ENCODE data around the gene DTX2. TPM values are rescaled to one million over a fixed set of nuclear protein-coding genes. Genes with fewer than 3 reads are reported as not detected.

The DTX2 gene
- total RNA-seq, 2 experiments from 2014 or later = 9.6 to 27.8 TPM

DNA sequence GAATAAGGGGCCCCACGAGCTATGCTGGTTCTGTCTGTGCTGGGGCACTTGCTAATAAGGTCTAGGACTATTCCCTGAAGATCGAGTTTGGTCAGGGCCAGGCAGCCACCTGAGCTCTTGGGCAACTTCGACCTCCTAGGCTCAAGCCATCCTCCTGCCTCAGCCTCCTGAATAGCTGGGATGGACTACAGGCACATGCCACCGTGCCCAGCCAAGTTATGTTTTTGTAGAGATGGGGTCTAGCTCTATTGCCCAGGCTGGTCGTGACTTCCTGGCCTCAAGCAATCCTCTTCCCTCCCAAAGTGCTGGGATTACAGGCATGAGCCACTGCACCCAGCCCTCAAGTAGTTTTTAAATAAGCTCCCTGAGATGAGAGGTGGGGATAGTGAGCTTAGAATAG lies 33.9 kb upstream of the DTX2 start:
- DNase-seq (ENCODE audit: low spot score) = no peak
- Histone ChIP-seq H3K79me2 (ENCODE audit: insufficient read depth, low read depth, low read length) (no peaks in the 10 kb centered on the region), H3K4me3 (ENCODE audit: low read depth, low read length, poor library complexity, severe bottlenecking) (no peak overlapping the region), H4K20me1 (ENCODE audit: insufficient read depth, low read length) (no peaks in the 10 kb centered on the region), H3K27ac (ENCODE audit: low read depth, low read length, poor library complexity, severe bottlenecking) (no peak overlapping the region), H3K36me3 (ENCODE audit: insufficient read depth, low read length) (no peaks in the 10 kb centered on the region), H3K9me3 (ENCODE audit: low read length) (no peaks in the 10 kb centered on the region), H3K4me1 (ENCODE audit: insufficient read depth, low read length, poor library complexity, severe bottlenecking) (no peaks in the 10 kb centered on the region), H3K9me2 (ENCODE audit: insufficient read depth, low read length) (no peaks in the 10 kb centered on the region), H2AFZ (ENCODE audit: low read length) (no peak overlapping the region), H3K4me2 (ENCODE audit: low read length) (no peak overlapping the region)
- CTCF ChIA-PET (ENCODE audit: unreplicated experiment) = no interaction called here
- intact Hi-C loops (cut with micrococcal nuclease; ENCODE audit: unreplicated experiment) = no loop called here
- POLR2A ChIA-PET = no interaction called here
- TF ChIP-seq, protein P1, sequence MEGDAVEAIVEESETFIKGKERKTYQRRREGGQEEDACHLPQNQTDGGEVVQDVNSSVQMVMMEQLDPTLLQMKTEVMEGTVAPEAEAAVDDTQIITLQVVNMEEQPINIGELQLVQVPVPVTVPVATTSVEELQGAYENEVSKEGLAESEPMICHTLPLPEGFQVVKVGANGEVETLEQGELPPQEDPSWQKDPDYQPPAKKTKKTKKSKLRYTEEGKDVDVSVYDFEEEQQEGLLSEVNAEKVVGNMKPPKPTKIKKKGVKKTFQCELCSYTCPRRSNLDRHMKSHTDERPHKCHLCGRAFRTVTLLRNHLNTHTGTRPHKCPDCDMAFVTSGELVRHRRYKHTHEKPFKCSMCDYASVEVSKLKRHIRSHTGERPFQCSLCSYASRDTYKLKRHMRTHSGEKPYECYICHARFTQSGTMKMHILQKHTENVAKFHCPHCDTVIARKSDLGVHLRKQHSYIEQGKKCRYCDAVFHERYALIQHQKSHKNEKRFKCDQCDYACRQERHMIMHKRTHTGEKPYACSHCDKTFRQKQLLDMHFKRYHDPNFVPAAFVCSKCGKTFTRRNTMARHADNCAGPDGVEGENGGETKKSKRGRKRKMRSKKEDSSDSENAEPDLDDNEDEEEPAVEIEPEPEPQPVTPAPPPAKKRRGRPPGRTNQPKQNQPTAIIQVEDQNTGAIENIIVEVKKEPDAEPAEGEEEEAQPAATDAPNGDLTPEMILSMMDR (conservative IDR thresholded peaks at IDR 0.05; ENCODE audit: low read length) = no peak
- no peak for TF ChIP-seq EZH2phosphoT487 (IDR thresholded peaks at IDR 0.05; ENCODE audit: borderline replicate concordance, low read depth, low read length)
- BruUV-seq (replicated peaks) = no TSS peak

DNA sequence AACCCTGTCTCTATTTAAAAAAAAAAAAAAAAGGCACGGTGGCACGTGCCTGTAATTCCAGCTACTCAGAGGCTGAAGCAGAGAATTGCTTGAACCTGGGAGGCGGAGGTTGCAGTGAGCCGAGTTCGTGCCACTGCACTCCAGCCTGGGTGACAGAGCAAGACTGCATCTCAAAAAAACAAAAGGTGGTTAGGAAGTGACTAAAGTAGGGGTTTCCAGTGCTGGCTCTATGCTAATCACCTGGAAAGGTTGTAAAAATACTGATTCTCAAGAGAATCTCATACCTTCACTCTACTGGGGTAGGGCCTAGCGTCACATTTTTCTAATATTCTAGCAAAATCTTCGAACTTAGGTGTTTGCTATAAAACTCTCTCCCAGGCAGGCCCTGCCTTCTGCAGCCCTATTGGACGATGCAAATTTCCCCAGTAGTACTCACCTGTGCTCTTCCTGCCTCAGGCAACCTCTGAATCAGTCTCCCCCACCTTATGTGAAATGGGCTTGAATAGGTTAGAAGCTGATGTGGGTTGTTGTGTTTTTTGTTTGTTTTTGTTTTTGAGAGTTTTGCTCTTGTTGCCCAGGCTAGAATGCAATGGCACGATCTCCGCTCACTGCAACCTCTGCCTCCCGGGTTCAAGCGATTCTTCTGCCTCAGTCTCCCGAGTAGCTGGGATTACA lies 33.2 kb upstream of the DTX2 start:
- DNase-seq (ENCODE audit: low spot score) = no peak
- no peak overlapping the region for H2AFZ ChIP-seq (ENCODE audit: low read length)
- H3K4me3 ChIP-seq (ENCODE audit: low read depth, low read length, poor library complexity, severe bottlenecking) = no peak overlapping the region
- H3K4me1 ChIP-seq (ENCODE audit: insufficient read depth, low read length, poor library complexity, severe bottlenecking) = no peaks in the 10 kb centered on the region
- intact Hi-C loops (cut with micrococcal nuclease; ENCODE audit: unreplicated experiment) = no loop called here
- no peak overlapping the region for H3K4me2 ChIP-seq (ENCODE audit: low read length)
- H3K79me2 ChIP-seq (ENCODE audit: insufficient read depth, low read depth, low read length) = no peaks in the 10 kb centered on the region
- no peaks in the 10 kb centered on the region for H3K9me3 ChIP-seq (ENCODE audit: low read length)
- no TSS peak for BruUV-seq (replicated peaks)
- no peaks in the 10 kb centered on the region for H3K36me3 ChIP-seq (ENCODE audit: insufficient read depth, low read length)
- ChIA-PET CTCF (ENCODE audit: unreplicated experiment) (no interaction called here), POLR2A (no interaction called here)
- no peaks in the 10 kb centered on the region for H4K20me1 ChIP-seq (ENCODE audit: insufficient read depth, low read length)
- no peak for TF ChIP-seq EZH2phosphoT487 (IDR thresholded peaks at IDR 0.05; ENCODE audit: borderline replicate concordance, low read depth, low read length)
- TF ChIP-seq, protein P1 (conservative IDR thresholded peaks at IDR 0.05; ENCODE audit: low read length) = no peak
- H3K9me2 ChIP-seq (ENCODE audit: insufficient read depth, low read length) = no peaks in the 10 kb centered on the region
- no peak overlapping the region for H3K27ac ChIP-seq (ENCODE audit: low read depth, low read length, poor library complexity, severe bottlenecking)

DNA sequence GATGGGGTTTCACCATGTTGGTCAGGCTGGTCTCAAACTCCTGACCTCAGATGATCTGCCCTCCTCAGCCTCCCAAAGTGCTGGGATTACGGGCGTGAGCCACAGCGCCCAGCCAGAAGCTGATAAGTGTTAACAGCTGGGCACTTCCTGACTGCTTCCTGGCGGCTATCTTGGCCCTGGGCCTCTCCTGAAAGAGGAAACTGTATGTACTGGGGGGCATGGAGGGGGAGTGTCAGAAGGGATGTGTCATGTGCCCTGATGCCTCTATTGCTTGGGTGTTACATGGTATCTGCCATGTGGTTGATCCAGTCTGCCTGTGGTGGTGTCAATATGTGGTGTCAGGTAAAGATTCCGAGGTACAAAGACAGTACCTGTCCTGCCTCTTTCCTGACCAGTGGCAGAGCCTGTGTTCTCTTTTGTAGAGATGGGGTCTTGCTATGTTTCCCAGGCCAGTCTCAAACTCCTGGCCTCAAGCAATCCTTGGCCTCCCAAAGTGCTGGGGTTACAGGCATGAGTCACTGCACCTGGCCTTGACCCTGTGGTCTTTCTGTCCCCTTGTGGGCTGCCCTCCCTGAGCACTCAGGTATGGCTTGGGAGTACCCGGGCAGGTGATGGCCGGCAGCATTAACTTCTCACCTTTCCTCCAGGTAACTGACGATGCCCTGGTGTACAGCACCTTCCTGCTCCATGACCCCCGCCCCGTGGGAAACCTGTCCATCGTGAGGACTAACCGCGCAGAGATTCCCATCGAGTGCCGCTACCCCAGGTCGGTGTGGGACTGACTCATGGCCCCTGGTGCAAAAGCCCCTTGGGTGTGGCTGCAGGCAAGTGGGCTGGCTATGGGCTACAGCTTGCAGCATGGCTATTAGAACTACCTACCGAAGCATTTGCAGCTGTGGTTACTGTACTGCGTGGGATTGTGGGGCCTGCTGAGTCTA lies 32.4 kb upstream of the DTX2 start:
- POLR2A ChIA-PET = no interaction called here
- BruUV-seq (replicated peaks) = no TSS peak
- TF ChIP-seq, protein P1 (conservative IDR thresholded peaks at IDR 0.05; ENCODE audit: low read length) = no peak
- TF ChIP-seq EZH2phosphoT487 (IDR thresholded peaks at IDR 0.05; ENCODE audit: borderline replicate concordance, low read depth, low read length) = no peak
- Histone ChIP-seq H3K36me3 (ENCODE audit: insufficient read depth, low read length) (no peaks in the 10 kb centered on the region), H3K4me2 (ENCODE audit: low read length) (no peak overlapping the region), H3K79me2 (ENCODE audit: insufficient read depth, low read depth, low read length) (no peaks in the 10 kb centered on the region), H3K4me3 (ENCODE audit: low read depth, low read length, poor library complexity, severe bottlenecking) (no peak overlapping the region), H3K9me2 (ENCODE audit: insufficient read depth, low read length) (no peaks in the 10 kb centered on the region), H3K4me1 (ENCODE audit: insufficient read depth, low read length, poor library complexity, severe bottlenecking) (no peaks in the 10 kb centered on the region), H4K20me1 (ENCODE audit: insufficient read depth, low read length) (no peaks in the 10 kb centered on the region), H3K27ac (ENCODE audit: low read depth, low read length, poor library complexity, severe bottlenecking) (no peak overlapping the region), H3K9me3 (ENCODE audit: low read length) (no peaks in the 10 kb centered on the region), H2AFZ (ENCODE audit: low read length) (no peak overlapping the region)
- intact Hi-C loops (cut with micrococcal nuclease; ENCODE audit: unreplicated experiment) = no loop called here
- CTCF ChIA-PET (ENCODE audit: unreplicated experiment) = no interaction called here
- no peak for DNase-seq (ENCODE audit: low spot score)

All from OCI-LY7 (cell line).